Colonic mucosa (tissue), 4 donors: ENCODE results near the gene CDK4. TPM values are rescaled to one million over a fixed set of nuclear protein-coding genes. Genes with fewer than 3 reads are reported as not detected.

Experiments
- DNase-seq: peaks from one replicate; pipeline ENCODE4 v3.0.0-alpha.2; 2020
- H3K27ac ChIP-seq: fragments of 200-600 bp; one replicate; pipeline ENCODE4 v1.8.0; 2021
- H3K27me3 ChIP-seq: fragments of 200-600 bp; one replicate; pipeline ENCODE4 v1.8.0; 2021
- H3K36me3 ChIP-seq: fragments of 200-600 bp; one replicate; pipeline ENCODE4 v1.8.0; 2021
- H3K4me1 ChIP-seq: fragments of 200-600 bp; one replicate; pipeline ENCODE4 v1.8.0; 2021; ENCODE audit warnings: mild to moderate bottlenecking
- H3K4me3 ChIP-seq: fragments of 200-600 bp; one replicate; pipeline ENCODE4 v1.8.0; 2021
- H3K9ac ChIP-seq, 2 donors: one replicate each; pipeline ENCODE4 v1.7.0; 2013; ENCODE audit warnings: control low read depth in 2 of 2, low read depth in 2 of 2, low read length in 2 of 2
- H3K9me3 ChIP-seq: fragments of 200-600 bp; one replicate; pipeline ENCODE4 v1.8.0; 2021
- intact Hi-C: fragments of 100-400 bp; cut with DNase I; formaldehyde crosslinking; loops from one replicate; pipeline ENCODE4 v1.14.1; 2022
- microRNA-seq: library from miRNA; unstranded; fragments of <30 nt; microRNA quantifications from one replicate; pipeline ENCODE4, GENCODE V29; 2019
- total RNA-seq, 2 donors: library from RNA; stranded (reverse); fragmentation: NEBNext Ultra II Directional in 1 of 2; extraction: Animal tissue kit (Norgen Biotek cat#: 25700) in 1 of 2; gene quantifications; one replicate each; pipeline ENCODE4 v1.2.1, GENCODE V29; 2021
- TF ChIP-seq, protein P1 (sequence below): fragments of 200-600 bp; IDR thresholded peaks from one replicate; pipeline ENCODE4 v1.8.0; 2022; ENCODE audit warnings: antibody characterized with exemption, mild to moderate bottlenecking
- donor health status: healthy.
- donor health status: DM: no; HTN: no; CAD: no.
- donor health status: DM: no; HTN: no; CAD: no.

Gene CDK4
- total RNA-seq, 2 donors from 2014 or later, result 45.7 to 121 TPM

- TF ChIP-seq, protein P1, sequence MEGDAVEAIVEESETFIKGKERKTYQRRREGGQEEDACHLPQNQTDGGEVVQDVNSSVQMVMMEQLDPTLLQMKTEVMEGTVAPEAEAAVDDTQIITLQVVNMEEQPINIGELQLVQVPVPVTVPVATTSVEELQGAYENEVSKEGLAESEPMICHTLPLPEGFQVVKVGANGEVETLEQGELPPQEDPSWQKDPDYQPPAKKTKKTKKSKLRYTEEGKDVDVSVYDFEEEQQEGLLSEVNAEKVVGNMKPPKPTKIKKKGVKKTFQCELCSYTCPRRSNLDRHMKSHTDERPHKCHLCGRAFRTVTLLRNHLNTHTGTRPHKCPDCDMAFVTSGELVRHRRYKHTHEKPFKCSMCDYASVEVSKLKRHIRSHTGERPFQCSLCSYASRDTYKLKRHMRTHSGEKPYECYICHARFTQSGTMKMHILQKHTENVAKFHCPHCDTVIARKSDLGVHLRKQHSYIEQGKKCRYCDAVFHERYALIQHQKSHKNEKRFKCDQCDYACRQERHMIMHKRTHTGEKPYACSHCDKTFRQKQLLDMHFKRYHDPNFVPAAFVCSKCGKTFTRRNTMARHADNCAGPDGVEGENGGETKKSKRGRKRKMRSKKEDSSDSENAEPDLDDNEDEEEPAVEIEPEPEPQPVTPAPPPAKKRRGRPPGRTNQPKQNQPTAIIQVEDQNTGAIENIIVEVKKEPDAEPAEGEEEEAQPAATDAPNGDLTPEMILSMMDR, result no peak
- Histone ChIP-seq H3K4me3 (no peak overlapping the region), H3K36me3 (peaks cover 9% of the 10 kb centered on the region), H3K27me3 (no peaks in the 10 kb centered on the region), H3K9me3 (no peaks in the 10 kb centered on the region), H3K4me1 (no peaks in the 10 kb centered on the region), H3K27ac (no peak overlapping the region), H3K9ac (no peak overlapping the region)
- no peak for DNase-seq
- intact Hi-C loops, result no loop called here
Observed at GRCh38 chr12:57700317-57700716, 51.8 kb downstream of the CDK4 start.

- Histone ChIP-seq H3K9me3 (no peaks in the 10 kb centered on the region), H3K4me1 (peaks cover 6% of the 10 kb centered on the region), H3K4me3 (no peak overlapping the region), H3K27me3 (no peaks in the 10 kb centered on the region), H3K9ac (no peak overlapping the region), H3K27ac (no peak overlapping the region), H3K36me3 (peaks cover 9% of the 10 kb centered on the region)
- DNase-seq, result no peak
- TF ChIP-seq, protein P1, result no peak
- intact Hi-C loops, result no loop called here
Observed at GRCh38 chr12:57698414-57698813, 53.7 kb downstream of the CDK4 start.

Small RNA genes within 50 kb of the gene (microRNA-seq; reads per million reads assigned to microRNA genes)
- gene MIR6759, result not detected

Other genes with a start within 250 kb of the CDK4 start
- gene DDIT3, start 231.8 kb downstream of the CDK4 start, total RNA-seq, result 10 to 100 TPM; 17.5 to 22.8 TPM
- 100 to 1,000 TPM in 1 of 2 donors, 10 to 100 TPM in 1; 95.4 to 133 TPM for gene MBD6, start 229.5 kb downstream of the CDK4 start, total RNA-seq
- 100 to 1,000 TPM; 131 to 139 TPM for gene DCTN2, start 205.1 kb downstream of the CDK4 start, total RNA-seq
- 1 to 10 TPM in 1 of 2 donors, under 1 TPM in 1; 0.67 to 2.1 TPM for gene KIF5A, start 202.3 kb downstream of the CDK4 start, total RNA-seq
- gene PIP4K2C, start 161.1 kb downstream of the CDK4 start, total RNA-seq, result 10 to 100 TPM; 43.6 to 60.2 TPM
- 1 to 10 TPM; 3.4 to 7.4 TPM for gene DTX3, start 147.5 kb downstream of the CDK4 start, total RNA-seq
- 10 to 100 TPM in 1 of 2 donors, 1 to 10 TPM in 1; 2.4 to 12.8 TPM for gene ARHGEF25, start 140.9 kb downstream of the CDK4 start, total RNA-seq
- gene B4GALNT1, start 119.1 kb downstream of the CDK4 start, total RNA-seq, result under 1 TPM; 0.32 to 0.88 TPM
- 100 to 1,000 TPM; 219 to 284 TPM for gene OS9, start 58.2 kb downstream of the CDK4 start, total RNA-seq
- 1 to 10 TPM in 1 of 2 donors, under 1 TPM in 1; 0.86 to 1.0 TPM for gene AGAP2, start 13.6 kb downstream of the CDK4 start, total RNA-seq
- gene TSPAN31, start 7.3 kb downstream of the CDK4 start, total RNA-seq, result 10 to 100 TPM; 19.3 to 32.3 TPM
- 10 to 100 TPM; 10.6 to 14.3 TPM for gene MARCHF9, start 2.8 kb upstream of the CDK4 start, total RNA-seq
- 1 to 10 TPM in 1 of 2 donors, under 1 TPM in 1; 0.80 to 1.6 TPM for gene CYP27B1, start 14.8 kb upstream of the CDK4 start, total RNA-seq
- gene METTL1, start 19.8 kb upstream of the CDK4 start, total RNA-seq, result 10 to 100 TPM in 1 of 2 donors, 1 to 10 TPM in 1; 7.1 to 18.9 TPM
- gene EEF1AKMT3, start 20.3 kb upstream of the CDK4 start, total RNA-seq, result 1 to 10 TPM; 3.4 to 4.8 TPM
- 10 to 100 TPM; 35.6 to 68.9 TPM for gene TSFM, start 30.5 kb upstream of the CDK4 start, total RNA-seq
- gene AVIL, start 66.4 kb upstream of the CDK4 start, total RNA-seq, result 1 to 10 TPM; 5.1 to 8.1 TPM
- 100 to 1,000 TPM; 131 to 200 TPM for gene CTDSP2, start 94.4 kb upstream of the CDK4 start, total RNA-seq
- 10 to 100 TPM; 13.1 to 14.9 TPM for gene ATP23, start 189.3 kb upstream of the CDK4 start, total RNA-seq